Stimulated activated CD8-positive, alpha-beta memory T cell treated with anti-CD3 and anti-CD28 coated beads, Interleukin-12 subunit alpha, Interleukin-12 subunit beta, amount 100 ng/mL, for 1 hour (primary cell): ENCODE results near the gene TEKTIP1.

Source experiments
- DNase-seq: peaks from one replicate; pipeline ENCODE4 v3.0.0-alpha.2; 2020; ENCODE audit warnings: low read depth

The TEKTIP1 gene

DNA sequence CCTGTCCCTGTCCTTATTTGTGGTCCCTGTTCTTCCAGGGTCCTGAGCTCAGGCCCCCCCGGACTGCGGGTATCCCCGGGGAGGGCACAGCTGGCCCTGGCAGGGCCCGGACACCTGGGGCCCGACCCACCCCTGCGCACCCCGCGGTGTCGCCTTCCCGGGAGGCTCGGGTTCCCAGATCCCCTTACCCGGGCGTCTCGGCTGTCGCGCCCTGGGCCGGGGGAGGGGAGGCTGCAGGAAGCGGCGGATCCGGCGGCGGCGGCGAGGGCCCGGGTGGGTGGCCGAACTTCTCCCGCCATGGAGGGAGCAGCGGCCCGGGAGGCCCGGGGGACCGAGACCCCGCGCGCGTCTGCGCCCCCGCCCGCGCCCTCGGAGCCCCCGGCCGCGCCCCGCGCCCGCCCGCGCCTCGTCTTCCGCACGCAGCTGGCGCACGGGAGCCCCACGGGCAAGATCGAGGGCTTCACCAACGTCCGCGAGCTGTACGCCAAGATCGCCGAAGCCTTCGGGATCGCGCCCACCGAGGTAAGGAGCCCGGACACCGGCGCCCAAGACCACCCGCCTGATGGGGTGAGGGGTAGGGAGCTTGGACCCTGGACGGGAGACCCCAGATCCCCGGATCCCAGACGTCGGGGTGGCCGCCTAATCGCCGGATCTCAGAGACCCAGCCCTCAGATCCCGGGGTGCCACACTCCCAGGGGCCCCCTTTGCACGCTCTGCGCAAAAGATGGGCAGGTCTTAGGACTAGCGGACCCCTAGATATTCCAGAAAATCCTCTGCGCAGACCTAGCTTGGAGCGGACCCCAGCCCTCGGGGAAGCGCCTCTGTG, 46.5 kb downstream of the TEKTIP1 start, which contains the start of gene GIPC3:
GIPC3 (plus strand) TSS at position 178 of the 826 bp plus-strand sequence; CDS start at position 298, 120 bp downstream.
- DNase-seq: no peak

DNA sequence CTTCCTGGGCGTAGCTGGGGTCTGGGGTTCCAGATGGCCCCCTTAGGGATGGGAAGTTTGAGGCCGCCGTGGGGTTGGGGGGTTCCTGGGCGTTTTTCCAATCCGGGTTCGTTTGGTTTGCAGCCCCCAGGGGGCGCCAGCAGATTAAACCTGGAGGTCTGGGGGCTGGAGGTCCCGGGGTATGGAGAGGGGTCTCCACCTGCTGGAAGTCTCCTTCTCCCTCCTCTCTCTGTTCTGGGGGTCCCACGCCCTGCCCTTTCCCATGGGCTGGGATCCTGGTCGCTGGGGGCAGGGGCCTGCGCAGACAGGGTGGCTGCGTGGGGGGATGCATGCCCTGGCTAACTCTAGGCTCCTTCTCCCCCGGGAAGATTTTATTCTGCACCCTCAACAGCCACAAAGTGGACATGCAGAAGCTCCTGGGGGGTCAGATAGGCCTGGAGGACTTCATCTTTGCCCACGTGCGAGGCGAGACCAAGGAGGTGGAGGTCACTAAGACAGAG, 47.2 kb downstream of the TEKTIP1 start:
- DNase-seq: no peak

DNA sequence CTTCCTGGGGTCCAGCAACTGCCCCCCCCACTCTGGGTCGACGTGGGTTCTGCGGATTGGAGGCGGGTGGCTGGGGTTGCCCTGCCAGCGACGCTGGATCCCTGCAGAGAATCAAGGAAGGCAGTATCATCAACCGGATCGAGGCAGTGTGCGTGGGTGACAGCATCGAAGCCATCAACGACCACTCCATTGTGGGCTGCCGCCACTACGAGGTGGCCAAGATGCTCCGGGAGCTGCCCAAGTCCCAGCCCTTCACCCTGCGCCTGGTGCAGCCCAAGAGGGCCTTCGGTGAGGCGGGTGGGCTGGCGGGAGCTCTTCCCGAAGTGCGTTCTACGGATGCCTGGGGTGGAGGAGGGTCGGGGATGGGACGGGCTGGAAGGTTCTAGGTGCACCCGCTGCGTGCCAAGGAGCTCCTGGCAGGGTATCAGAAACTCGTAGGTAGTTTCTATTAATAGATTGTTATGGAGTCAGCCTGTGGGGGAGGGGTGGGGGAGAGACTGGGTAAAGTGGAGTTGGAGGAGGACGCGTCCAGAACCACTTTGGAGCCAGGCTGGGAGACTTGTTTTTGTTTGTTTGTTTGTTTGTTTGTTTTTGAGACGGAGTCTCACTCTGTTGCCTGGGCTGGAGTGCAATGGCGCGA, 47.9 kb downstream of the TEKTIP1 start:
- no peak for DNase-seq

DNA sequence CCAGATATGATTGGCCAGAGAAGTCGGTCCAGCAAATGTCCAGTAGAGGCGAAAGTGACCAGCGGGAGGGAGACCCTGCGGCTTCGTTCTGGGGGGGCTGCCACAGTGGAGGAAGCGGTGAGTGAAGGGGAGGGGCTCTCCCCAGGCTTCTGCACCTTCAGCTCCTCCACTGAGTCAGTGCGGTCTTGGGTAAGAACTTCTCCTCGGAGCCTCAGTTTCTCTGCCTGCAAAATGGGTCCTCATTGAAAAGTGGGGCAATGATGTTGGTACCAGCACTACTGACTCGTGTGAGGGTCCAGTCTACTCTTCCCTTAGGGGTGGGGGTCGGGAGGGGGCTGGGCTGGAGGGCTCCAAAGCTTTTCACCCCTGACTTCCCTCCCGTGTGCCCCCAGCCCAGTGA, 50.5 kb downstream of the TEKTIP1 start:
- no peak for DNase-seq

DNA sequence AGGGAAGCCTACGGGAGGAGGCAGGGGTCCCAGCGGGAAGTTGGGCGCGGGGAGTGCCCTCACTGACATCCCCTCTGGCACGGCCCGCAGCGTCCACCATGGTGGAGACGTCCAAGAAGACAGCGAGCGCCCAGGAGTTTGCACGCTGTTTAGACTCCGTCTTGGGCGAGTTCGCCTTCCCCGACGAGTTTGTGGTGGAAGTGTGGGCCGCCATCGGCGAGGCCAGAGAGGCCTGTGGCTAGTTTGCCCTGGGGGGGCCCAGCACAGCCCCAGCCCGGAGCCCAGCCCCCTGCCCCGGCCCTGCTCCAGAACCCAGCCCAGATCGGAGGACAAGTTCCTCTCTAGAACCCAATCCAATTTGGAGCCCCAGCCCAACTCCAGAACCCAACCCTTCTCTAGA, 51.0 kb downstream of the TEKTIP1 start:
- no peak for DNase-seq

DNA sequence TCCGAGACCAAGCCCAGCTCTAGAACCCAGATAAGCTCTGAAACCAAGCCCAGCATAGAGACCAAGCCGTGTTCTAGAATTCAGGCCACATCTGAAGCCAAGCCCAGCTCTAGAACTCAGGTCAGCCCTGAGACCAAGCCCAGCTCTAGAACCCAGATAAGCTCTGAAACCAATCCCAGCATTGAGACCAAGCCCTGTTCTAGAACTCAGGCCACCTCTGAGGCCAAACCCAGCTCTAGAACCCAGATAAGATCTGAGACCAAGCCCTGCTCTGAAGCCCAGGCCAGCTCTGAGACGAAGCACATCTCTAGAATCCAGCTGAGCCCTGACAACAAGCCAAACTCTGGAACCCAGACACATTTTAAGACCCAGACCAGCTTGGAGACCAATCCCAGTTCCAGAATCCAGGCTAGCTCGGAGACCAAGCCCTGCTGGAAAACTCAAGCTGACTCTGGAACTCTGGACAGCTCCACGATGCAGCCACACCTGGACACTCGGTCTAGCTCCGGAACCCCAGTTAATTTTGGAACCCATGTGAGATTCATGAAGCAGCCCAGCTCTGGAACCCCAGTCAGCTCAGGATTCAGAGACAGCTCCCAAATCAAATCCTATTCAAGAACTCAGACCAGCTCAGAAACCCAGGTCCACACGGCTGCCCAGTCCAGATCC, 52.2 kb downstream of the TEKTIP1 start:
- no peak for DNase-seq

DNA sequence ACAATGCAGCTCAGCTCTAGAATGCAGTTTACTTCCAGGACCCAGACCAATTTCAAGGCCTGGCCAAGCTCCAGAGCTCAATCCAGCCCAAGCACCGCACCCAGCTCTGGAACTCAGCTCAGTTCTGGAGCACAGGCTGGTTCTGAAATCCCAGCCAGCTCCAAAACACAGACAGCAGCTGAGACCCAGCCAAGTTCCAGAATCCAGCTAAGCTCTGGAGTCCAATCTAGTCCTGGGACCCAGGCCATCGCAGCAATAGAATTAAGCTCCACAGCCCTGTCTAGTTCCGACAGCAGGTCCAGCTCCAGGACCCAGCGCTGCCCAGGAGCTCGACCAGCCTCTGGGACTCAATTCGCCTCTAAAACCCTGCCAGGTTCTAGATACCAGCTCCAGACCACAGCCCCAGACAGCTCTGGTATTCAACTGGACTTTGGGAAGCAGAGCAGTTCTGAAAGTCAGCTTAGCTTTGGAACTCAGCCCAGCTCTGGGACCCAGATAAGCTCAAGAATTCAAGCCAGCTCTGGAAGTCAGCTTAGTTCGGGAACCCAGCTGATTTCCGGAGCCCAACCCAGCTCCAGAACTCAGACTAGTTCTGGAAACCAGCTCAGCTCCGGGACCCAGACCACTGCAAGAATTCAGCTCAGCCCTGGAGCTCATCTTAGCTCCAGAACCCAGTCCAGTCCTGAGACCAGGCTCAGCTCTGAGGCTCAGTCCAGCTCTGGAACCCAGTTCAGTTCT, 53.1 kb downstream of the TEKTIP1 start:
- no peak for DNase-seq

DNA sequence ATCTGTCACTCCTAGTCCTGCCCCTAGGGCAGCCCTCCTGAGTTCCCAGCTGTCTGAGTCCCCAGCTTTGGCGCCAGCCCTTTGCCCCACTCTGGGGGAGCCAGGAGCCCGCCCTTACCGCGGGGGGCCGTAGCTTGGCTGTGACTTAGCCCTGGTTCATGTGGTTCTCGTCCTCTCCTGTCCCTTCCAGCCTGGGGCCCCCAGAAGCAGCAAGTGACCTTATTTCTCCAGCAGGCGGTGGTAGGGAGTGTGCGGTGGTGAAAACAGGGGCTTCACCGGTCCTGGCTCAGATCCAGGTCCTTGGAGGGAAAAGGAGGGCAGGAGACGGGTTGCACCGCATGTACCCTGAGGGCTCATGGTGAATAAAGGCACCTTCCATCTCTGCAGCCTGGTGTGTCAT, 54.2 kb downstream of the TEKTIP1 start:
- no peak for DNase-seq
